GM23338 (cell line): Measurements from ENCODE around the gene KCNMB1. TPM values are rescaled to one million over a fixed set of nuclear protein-coding genes. Genes with fewer than 3 reads are reported as not detected.

Experiments
- ATAC-seq: fragments of 200-7000 bp; cut with Tn5 transposase; 3 replicates; pipeline ENCODE4 v1.9.1; 2020
- DNase-seq: peaks from one replicate; pipeline ENCODE4 v3.0.0-alpha.2; 2015; ENCODE audit warnings: low spot score
- H2AFZ ChIP-seq: fragments of 200-600 bp; sonication (generic); 2 replicates; pipeline ENCODE4 v1.8.0; 2016; ENCODE audit warnings: antibody characterized with exemption, mild to moderate bottlenecking, moderate library complexity
- H3F3A ChIP-seq: fragments of 200-600 bp; sonication (generic); replicated peaks from 2 replicates; pipeline ENCODE4 v1.8.0; 2017; ENCODE audit warnings: antibody characterized with exemption, mixed run types, low read depth
- H3K27ac ChIP-seq: fragments of 200-600 bp; sonication (generic); 2 replicates; pipeline ENCODE4 v1.6.1; 2016; ENCODE audit warnings: low read depth
- H3K27me3 ChIP-seq: fragments of 200-600 bp; sonication (generic); 2 replicates; pipeline ENCODE4 v1.8.0; 2016; ENCODE audit warnings: mild to moderate bottlenecking, mixed run types, moderate library complexity; ENCODE audit not compliant: insufficient read depth
- H3K36me3 ChIP-seq: fragments of 200-600 bp; sonication (generic); 2 replicates; pipeline ENCODE4 v1.8.0; 2016; ENCODE audit warnings: mild to moderate bottlenecking; ENCODE audit not compliant: insufficient read depth
- H3K4me1 ChIP-seq: fragments of 200-600 bp; sonication (generic); 2 replicates; pipeline ENCODE4 v1.8.0; 2016; ENCODE audit warnings: mild to moderate bottlenecking, moderate library complexity; ENCODE audit not compliant: insufficient read depth
- H3K4me2 ChIP-seq: fragments of 200-600 bp; sonication (generic); 2 replicates; pipeline ENCODE4 v1.7.1; 2017; ENCODE audit warnings: mixed run types
- H3K4me3 ChIP-seq: fragments of 200-600 bp; sonication (generic); 2 replicates; pipeline ENCODE4 v1.6.1; 2016; ENCODE audit warnings: mixed run types
- H3K79me2 ChIP-seq: fragments of 200-600 bp; sonication (generic); replicated peaks from 2 replicates; pipeline ENCODE4 v1.8.0; 2017; ENCODE audit warnings: mild to moderate bottlenecking; ENCODE audit not compliant: insufficient read depth
- H3K9me2 ChIP-seq: fragments of 200-600 bp; sonication (generic); 2 replicates; pipeline ENCODE4 v1.8.0; 2017; ENCODE audit not compliant: insufficient read depth
- H4K20me1 ChIP-seq: fragments of 200-600 bp; sonication (generic); replicated peaks from 2 replicates; pipeline ENCODE4 v1.8.0; 2017; ENCODE audit warnings: mild to moderate bottlenecking; ENCODE audit not compliant: insufficient read depth
- H3K27ac Mint-ChIP-seq: 2 replicates; pipeline ENCODE4 v1.8.0; 2020; ENCODE audit warnings: inconsistent platforms, mild to moderate bottlenecking, moderate library complexity, mixed read lengths
- H3K27me3 Mint-ChIP-seq: 3 replicates; pipeline ENCODE4 v1.8.0; 2022; ENCODE audit warnings: low read depth, mild to moderate bottlenecking, moderate library complexity, mixed read lengths, inconsistent platforms; ENCODE audit not compliant: insufficient read depth, poor library complexity
- H3K36me3 Mint-ChIP-seq: 3 replicates; pipeline ENCODE4 v1.8.0; 2021; ENCODE audit warnings: low read depth, mild to moderate bottlenecking, inconsistent platforms, moderate library complexity, mixed read lengths
- H3K4me1 Mint-ChIP-seq: 3 replicates; pipeline ENCODE4 v1.8.0; 2020; ENCODE audit warnings: mild to moderate bottlenecking, inconsistent platforms, mixed read lengths
- H3K4me3 Mint-ChIP-seq: 3 replicates; pipeline ENCODE4 v1.8.0; 2021; ENCODE audit warnings: moderate library complexity, mild to moderate bottlenecking, inconsistent platforms, mixed read lengths
- H3K9me3 Mint-ChIP-seq: 3 replicates; pipeline ENCODE4 v1.8.0; 2020; ENCODE audit warnings: moderate library complexity, mild to moderate bottlenecking, inconsistent platforms, mixed read lengths
- CREB1 ChIP-seq: fragments of 250-450 bp; sonication (Bioruptor Pico); IDR thresholded peaks from 2 replicates; pipeline ENCODE4 v1.5.0; 2020; ENCODE audit warnings: low read depth, mild to moderate bottlenecking, moderate library complexity
- ETS1 ChIP-seq: IDR thresholded peaks from 2 replicates; pipeline ENCODE4 v1.6.1; 2016; ENCODE audit warnings: antibody characterized with exemption
- NANOG ChIP-seq: IDR thresholded peaks from 2 replicates; pipeline ENCODE4 v1.6.1; 2016; ENCODE audit warnings: antibody characterized with exemption, borderline replicate concordance
- ZNF114 ChIP-seq: fragments of 250-450 bp; sonication (Bioruptor Pico); IDR thresholded peaks from 2 replicates; pipeline ENCODE4 v1.5.0; 2020; ENCODE audit warnings: mild to moderate bottlenecking, moderate library complexity
- ZNF462 ChIP-seq: fragments of 250-450 bp; sonication (Bioruptor Pico); IDR thresholded peaks from 2 replicates; pipeline ENCODE4 v1.5.0; 2020; ENCODE audit warnings: mild to moderate bottlenecking, moderate library complexity
- polyA plus RNA-seq: library from polyadenylated mRNA; unstranded; fragments of >200 nt; fragmentation: Nextera tagmentation; extraction: Ambion mirVana; gene quantifications from 2 replicates; pipeline ENCODE4 v1.2.1, GENCODE V29; 2016
- total RNA-seq: library from RNA; depleted of rRNA; stranded (reverse); fragments of >200 nt; shearing (Covaris generic); gene quantifications from 2 replicates; pipeline ENCODE4 v1.2.3, GENCODE V29; 2014

The KCNMB1 gene
- total and polyA plus RNA-seq, 2 experiments from 2014 or later: 0.17 to 0.19 TPM

GRCh38 chr5:170397059-170397458, 7.9 kb upstream of the KCNMB1 start (continued):
- TF ChIP-seq ZNF462 (CRISPR knock-in tag) (peak; percentile 48; the same call in 1 of the 2 replicates), NANOG (no peak), CREB1 (CRISPR knock-in tag) (no peak)

- no peaks in the 10 kb centered on the region for H3K36me3 ChIP-seq
- peak overlapping the region; percentile 48; the same call in 1 of the 2 replicates for H3K4me2 ChIP-seq
- H3K79me2 ChIP-seq: no peaks in the 10 kb centered on the region
- Mint-ChIP-seq H3K9me3 (no peaks in the 10 kb centered on the region), H3K27me3 (peaks cover 9% of the 10 kb centered on the region), H3K27ac (no peak overlapping the region), H3K4me1 (peaks cover 70% of the 10 kb centered on the region), H3K4me3 (no peak overlapping the region), H3K36me3 (no peaks in the 10 kb centered on the region)
- peak; percentile 31 for DNase-seq
- ATAC-seq: peak; percentile 16; the same call in 2 of the 3 replicates
- H3K4me1 ChIP-seq: peaks cover 56% of the 10 kb centered on the region
- H3K27me3 ChIP-seq: no peaks in the 10 kb centered on the region
- no peaks in the 10 kb centered on the region; the same call in 1 of the 2 replicates for H3F3A ChIP-seq
- H4K20me1 ChIP-seq: no peaks in the 10 kb centered on the region
- TF ChIP-seq ZNF114 (CRISPR knock-in tag): no peak
- peak; percentile 51; the same call in 1 of the 2 replicates for TF ChIP-seq ETS1
- 0 out of 2 replicates have a peak overlapping the region, but pooled peaks have one; percentile 73 for H3K27ac ChIP-seq
- H3K4me3 ChIP-seq: no peak overlapping the region
- no peaks in the 10 kb centered on the region for H3K9me2 ChIP-seq
- no peak overlapping the region for H2AFZ ChIP-seq
Measured at GRCh38 chr5:170393958-170394357, 4.8 kb upstream of the KCNMB1 start.
